NCI-H2081 treated with DMSO at 0.1 percent for 48 hours (cell line): Measurements from ENCODE around the gene CTIF.

Experiments
- DNase-seq: peaks from one replicate; lab custom pipeline; 2025; lab: John Stamatoyannopoulos, UW

Gene CTIF

GRCh38 chr18:48753691-48754090 is 214.9 kb downstream of the CTIF start:
- DNase-seq: no peak

- no peak for DNase-seq
Observed at GRCh38 chr18:48754559-48754958, 215.7 kb downstream of the CTIF start.

- no peak for DNase-seq
Observed at GRCh38 chr18:48754993-48755473, 216.2 kb downstream of the CTIF start.

GRCh38 chr18:48756511-48757226 is 217.8 kb downstream of the CTIF start:
- DNase-seq: no peak

- no peak for DNase-seq
Observed at GRCh38 chr18:48757367-48757766, 218.5 kb downstream of the CTIF start.

GRCh38 chr18:48757906-48758305 is 219.1 kb downstream of the CTIF start:
- no peak for DNase-seq

GRCh38 chr18:48761582-48761981 is 222.8 kb downstream of the CTIF start:
- no peak for DNase-seq

- DNase-seq: no peak
Observed at GRCh38 chr18:48762022-48762421, 223.2 kb downstream of the CTIF start.

- no peak for DNase-seq
Observed at GRCh38 chr18:48762836-48763718, 224.2 kb downstream of the CTIF start.

GRCh38 chr18:48763719-48764100 is 224.9 kb downstream of the CTIF start:
- DNase-seq: no peak

GRCh38 chr18:48765053-48765452 is 226.2 kb downstream of the CTIF start:
- DNase-seq: no peak

- no peak for DNase-seq
Observed at GRCh38 chr18:48766026-48766425, 227.2 kb downstream of the CTIF start.

GRCh38 chr18:48766487-48766886 is 227.7 kb downstream of the CTIF start:
- no peak for DNase-seq

- DNase-seq: no peak
Observed at GRCh38 chr18:48767090-48767690, 228.4 kb downstream of the CTIF start.

GRCh38 chr18:48769006-48769636 is 230.3 kb downstream of the CTIF start:
- no peak for DNase-seq

- DNase-seq: no peak
Observed at GRCh38 chr18:48770243-48770642, 231.4 kb downstream of the CTIF start.

- no peak for DNase-seq
Observed at GRCh38 chr18:48771641-48772375, 233.0 kb downstream of the CTIF start.

GRCh38 chr18:48772457-48772856 is 233.6 kb downstream of the CTIF start:
- DNase-seq: no peak

- no peak for DNase-seq
Observed at GRCh38 chr18:48773821-48774220, 235.0 kb downstream of the CTIF start.

- no peak for DNase-seq
Observed at GRCh38 chr18:48774941-48775340, 236.1 kb downstream of the CTIF start.

GRCh38 chr18:48775372-48776155 is 236.7 kb downstream of the CTIF start:
- DNase-seq: no peak
